ENCODE data around the gene PFKFB3.
A peak's percentile ranks its signal among the peaks of the same experiment; 100 is the strongest.

PFKFB3 gene

DNA sequence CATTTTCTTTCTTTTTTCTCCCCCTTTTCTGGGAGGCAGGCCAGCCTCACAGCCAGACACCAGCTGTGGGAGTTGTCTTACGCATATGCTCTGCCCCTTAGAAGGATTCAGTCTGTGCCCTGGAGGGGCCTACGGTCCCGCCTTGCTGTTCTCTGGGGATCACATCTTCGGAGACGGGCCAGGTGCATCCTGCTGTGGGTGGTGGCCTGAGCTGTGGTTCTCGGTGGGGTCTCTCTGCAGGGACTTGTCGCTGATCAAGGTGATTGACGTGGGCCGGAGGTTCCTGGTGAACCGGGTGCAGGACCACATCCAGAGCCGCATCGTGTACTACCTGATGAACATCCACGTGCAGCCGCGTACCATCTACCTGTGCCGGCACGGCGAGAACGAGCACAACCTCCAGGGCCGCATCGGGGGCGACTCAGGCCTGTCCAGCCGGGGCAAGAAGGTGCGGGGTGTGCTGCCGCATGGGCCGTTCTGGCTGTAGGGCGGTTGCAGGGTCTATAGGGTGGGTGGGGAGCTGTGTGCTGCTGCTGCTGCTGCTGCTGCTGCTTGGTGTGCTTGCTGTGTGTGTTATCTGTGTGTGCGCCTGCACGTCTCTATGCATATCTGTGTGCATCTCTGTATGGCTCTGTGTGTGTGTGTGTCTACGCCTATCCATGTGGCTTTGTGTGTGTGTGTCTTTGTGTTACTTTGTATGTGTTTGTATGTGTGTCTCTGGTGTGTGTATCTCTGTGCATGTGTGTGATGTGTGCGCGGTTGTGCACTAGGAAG is 17.9 kb downstream of the PFKFB3 start:
- peak overlapping the region; percentile 97 for H3K27ac ChIP-seq
- TF ChIP-seq, protein P1, sequence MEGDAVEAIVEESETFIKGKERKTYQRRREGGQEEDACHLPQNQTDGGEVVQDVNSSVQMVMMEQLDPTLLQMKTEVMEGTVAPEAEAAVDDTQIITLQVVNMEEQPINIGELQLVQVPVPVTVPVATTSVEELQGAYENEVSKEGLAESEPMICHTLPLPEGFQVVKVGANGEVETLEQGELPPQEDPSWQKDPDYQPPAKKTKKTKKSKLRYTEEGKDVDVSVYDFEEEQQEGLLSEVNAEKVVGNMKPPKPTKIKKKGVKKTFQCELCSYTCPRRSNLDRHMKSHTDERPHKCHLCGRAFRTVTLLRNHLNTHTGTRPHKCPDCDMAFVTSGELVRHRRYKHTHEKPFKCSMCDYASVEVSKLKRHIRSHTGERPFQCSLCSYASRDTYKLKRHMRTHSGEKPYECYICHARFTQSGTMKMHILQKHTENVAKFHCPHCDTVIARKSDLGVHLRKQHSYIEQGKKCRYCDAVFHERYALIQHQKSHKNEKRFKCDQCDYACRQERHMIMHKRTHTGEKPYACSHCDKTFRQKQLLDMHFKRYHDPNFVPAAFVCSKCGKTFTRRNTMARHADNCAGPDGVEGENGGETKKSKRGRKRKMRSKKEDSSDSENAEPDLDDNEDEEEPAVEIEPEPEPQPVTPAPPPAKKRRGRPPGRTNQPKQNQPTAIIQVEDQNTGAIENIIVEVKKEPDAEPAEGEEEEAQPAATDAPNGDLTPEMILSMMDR (conservative IDR thresholded peaks at IDR 0.05; ENCODE audit: low read depth): no peak
- DNase-seq (ENCODE audit: low spot score): no peak
- POLR2A ChIA-PET (ENCODE audit: low non-redundant PET): no interaction called here
- CTCF ChIA-PET: interaction anchor here (1.3 kb wide), 1 partner anchor 19 kb away, joined by 3 read pairs; no protein-coding TSS in a partner anchor

DNA sequence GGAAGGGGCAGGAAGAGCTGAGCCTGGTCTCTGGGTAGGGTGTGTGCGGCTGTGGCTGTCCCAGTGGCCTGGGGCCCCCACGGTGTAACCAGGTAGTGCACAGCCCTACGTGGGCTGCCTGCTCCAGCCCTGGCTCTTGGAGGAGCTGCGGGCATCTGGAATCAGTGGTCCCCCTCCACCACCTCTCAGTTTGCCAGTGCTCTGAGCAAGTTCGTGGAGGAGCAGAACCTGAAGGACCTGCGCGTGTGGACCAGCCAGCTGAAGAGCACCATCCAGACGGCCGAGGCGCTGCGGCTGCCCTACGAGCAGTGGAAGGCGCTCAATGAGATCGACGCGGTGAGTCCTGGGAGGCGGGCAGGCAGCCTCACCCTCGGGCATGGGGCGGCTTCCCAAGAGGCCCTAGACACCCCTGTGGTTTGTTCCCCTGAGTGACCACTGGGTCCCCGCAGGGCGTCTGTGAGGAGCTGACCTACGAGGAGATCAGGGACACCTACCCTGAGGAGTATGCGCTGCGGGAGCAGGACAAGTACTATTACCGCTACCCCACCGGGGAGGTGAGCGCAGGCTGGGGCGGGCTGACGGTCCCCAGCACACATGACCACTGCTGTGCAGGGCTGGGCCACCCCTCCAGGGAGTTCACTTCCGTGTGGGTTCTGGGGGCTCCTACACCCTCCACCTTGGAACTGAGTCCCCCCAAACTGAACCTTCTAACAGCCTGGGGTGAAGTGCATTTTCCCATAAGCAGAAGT is 18.6 kb downstream of the PFKFB3 start:
- no peak for DNase-seq (ENCODE audit: low spot score)
- H3K27ac ChIP-seq: peak overlapping the region; percentile 97
- ChIA-PET POLR2A (ENCODE audit: low non-redundant PET) (no interaction called here), CTCF (interaction anchor here (1.3 kb wide), 1 partner anchor 18 kb away, joined by 3 read pairs; no protein-coding TSS in a partner anchor)
- TF ChIP-seq, protein P1 (conservative IDR thresholded peaks at IDR 0.05; ENCODE audit: low read depth): no peak

DNA sequence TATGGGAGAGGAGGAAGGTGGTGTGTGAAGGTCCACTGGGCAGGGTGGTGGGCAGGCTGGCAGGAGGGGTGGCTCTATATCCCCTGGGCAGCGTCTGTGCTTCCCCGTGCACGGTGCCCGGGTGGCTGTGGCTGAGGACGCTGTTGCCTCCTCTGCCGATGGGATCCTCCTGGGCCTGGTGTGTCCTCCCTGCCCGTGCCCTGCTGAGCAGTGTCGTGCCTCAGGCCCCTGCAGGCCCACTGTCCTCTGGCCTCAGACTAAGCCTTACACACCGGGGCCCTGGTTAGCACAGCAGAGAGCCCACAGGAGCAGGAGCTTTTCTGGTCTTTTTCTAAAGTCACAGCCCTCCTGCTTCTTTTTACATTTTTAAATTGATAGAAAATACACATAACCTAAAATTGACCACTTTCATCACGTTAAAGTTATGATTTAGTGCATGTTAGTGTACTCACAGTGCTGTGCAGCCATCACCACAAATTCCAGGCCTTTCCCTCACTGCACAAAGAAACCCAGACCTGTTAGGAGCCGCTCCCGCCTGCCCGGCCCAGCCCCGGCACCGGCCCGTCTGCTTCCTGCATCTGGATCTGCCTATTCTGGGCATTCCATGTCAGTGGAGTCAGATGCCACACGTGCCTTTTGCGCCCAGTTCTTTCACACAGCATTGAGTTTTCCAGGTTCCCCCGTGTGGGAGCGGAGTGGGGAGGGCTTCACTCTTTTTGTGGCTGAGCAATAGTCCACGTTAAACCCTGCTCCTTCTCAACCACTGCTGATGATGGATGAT is 19.4 kb downstream of the PFKFB3 start:
- ChIA-PET CTCF (no interaction called here), POLR2A (ENCODE audit: low non-redundant PET) (no interaction called here)
- TF ChIP-seq, protein P1 (conservative IDR thresholded peaks at IDR 0.05; ENCODE audit: low read depth): no peak
- peak overlapping the region; percentile 97 for H3K27ac ChIP-seq
- DNase-seq (ENCODE audit: low spot score): peak; percentile 28

DNA sequence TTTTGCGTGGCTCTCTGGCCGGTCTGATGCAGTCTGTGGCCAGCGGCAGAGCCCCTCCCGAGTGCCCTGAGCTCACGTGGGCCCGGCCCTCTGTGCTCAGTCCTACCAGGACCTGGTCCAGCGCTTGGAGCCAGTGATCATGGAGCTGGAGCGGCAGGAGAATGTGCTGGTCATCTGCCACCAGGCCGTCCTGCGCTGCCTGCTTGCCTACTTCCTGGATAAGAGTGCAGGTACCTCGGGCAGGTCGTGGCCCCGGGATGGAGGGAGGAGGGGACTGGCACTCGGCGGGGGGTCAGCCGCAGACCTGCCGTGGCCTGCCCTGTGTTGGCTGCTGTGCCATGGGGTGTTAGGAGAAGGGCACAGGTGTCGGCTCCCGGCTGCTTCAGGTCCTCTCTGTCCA is 20.0 kb downstream of the PFKFB3 start:
- CTCF ChIA-PET: no interaction called here
- H3K27ac ChIP-seq: peak overlapping the region; percentile 97
- TF ChIP-seq, protein P1 (conservative IDR thresholded peaks at IDR 0.05; ENCODE audit: low read depth): no peak
- DNase-seq (ENCODE audit: low spot score): no peak
- POLR2A ChIA-PET (ENCODE audit: low non-redundant PET): no interaction called here

DNA sequence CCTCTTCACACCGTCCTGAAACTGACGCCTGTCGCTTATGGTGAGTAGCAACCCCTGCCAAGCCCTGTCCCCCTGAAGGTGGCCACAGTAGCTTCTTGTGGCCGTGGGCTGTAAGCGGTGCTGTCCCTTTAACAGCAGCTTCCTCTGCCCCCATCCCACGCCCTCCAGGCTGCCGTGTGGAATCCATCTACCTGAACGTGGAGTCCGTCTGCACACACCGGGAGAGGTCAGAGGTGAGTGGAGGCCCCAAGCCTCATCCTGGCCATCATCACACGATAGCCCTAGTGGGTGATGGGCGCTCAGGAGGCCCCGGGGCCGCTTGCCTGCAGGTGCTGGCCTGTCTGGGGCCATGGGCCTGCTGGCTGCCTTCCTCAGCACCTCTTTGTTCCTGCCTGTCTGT is 21.2 kb downstream of the PFKFB3 start:
- ChIA-PET CTCF (interaction anchor here (0.6 kb wide), 1 partner anchor 30 kb away, joined by 4 read pairs; no protein-coding TSS in a partner anchor), POLR2A (ENCODE audit: low non-redundant PET) (no interaction called here)
- DNase-seq (ENCODE audit: low spot score): no peak
- H3K27ac ChIP-seq: peak overlapping the region; percentile 97; the same call in 1 of the 2 replicates
- TF ChIP-seq, protein P1 (conservative IDR thresholded peaks at IDR 0.05; ENCODE audit: low read depth): no peak

DNA sequence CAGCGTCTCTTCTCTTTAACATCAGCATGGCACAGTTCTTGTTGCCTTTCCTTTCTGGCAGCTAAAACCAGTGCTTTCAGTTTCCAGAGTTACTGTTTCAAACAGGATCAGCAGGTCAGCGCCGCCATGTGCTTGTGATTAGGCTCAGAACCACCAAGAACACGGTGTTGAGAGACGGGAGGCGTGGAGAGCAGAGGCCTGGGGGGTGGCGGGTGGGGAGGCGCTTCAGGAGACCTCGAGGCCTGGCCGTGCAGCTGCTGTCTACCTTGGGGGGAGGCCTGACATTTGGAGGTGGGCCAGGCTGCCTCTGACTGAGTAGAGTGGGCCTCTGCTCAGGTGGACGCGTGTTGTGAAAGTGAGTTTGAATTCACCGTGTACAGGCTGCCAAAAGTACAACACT is 22.0 kb downstream of the PFKFB3 start:
- TF ChIP-seq, protein P1 (conservative IDR thresholded peaks at IDR 0.05; ENCODE audit: low read depth): no peak
- DNase-seq (ENCODE audit: low spot score): no peak
- ChIA-PET CTCF (interaction anchor here (0.6 kb wide), 1 partner anchor 52 kb away, joined by 3 read pairs; no protein-coding TSS in a partner anchor), POLR2A (ENCODE audit: low non-redundant PET) (no interaction called here)
- peak overlapping the region; percentile 1; the same call in 1 of the 2 replicates for H3K27ac ChIP-seq
